ENCODE measurements around the gene NELFB.

NELFB gene

DNA sequence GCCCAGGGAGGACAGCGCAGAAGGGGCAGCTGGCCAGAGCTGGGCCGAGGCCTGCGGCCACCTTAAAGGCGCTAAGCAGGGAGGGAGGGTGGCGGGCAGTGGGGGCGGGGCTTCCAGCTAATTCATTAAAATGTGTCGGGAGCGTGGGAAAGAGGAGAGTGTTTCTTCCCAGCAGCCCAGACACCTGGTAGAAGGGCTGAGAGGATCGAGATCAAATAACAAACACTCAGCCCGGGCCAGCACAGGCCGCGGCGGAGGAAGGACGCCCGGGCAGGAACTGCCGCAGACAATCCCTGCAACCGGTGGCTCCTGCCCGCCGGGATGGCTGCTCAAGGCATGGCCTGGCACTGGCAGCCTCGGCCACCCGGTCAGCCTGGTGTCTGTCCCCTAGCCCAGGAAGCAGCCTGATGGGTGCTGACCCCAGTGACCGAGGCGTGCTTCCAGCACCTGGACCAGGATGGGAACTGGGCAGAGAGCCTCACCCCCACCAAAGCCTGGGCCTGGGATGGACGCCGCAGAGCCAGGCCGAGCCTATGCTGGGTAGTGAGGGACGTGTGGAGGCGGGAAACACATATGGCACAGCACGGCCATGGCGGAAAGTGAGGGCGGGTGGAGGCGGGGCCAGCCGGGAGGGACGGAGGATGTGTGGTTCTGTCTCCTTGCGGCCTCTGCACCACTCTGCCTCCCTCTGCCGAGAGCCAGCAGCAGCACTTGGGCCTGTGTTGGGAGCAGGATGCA, 50.1 kb downstream of the NELFB start:
- DNase-seq, result peak; percentile 66

DNA sequence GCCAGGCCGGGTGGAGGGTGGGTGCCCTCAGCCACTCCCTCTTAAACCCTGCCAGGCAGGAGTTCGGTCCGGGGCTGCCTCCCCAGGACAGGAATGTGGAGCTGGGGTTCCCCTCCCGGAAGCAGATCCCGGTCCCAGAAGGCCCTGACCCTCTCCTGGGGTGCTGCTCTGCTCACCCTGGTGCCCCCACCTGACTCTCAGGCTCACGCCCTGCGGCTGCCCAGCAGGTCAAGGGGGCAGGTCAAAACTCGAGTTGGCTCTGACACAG, 50.6 kb downstream of the NELFB start:
- DNase-seq, result no peak

DNA sequence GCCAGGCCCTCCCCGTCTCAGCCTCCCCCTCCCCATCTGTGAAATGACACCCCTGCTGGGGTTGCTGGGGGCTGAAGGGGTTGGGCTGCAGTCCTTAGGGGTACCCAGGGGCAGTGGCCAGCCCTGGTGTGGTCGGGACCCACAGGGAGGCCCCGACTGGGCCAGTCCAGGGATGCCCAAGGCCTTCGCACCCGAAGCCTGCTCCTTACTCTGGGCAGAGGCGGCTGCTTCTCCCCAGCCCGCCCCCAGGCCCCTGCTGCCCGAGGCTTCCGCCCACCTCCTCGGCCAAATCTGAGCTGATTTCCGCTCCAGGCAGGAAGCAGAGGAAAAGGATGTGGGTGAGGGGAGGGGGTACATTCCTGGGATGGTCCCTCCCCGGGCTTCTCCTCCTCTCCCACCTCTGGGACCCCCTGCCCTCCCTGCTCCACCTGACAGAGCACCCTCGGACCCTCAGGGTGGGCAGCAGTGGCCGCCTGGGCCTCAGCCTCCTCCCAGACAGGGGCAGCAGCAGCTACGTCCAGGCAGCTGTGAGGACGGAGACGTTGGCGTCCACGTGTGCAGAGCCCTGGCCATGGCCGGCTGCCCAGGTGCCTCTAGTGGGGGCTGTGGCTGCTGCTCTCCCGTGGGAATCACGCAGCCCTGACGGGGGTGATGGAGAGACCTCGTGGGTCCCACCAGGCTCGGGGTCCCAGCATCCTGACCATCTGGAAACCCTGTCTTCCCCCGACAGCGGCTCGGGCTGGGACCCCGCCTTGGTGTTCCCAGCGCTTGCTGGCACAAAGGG, 51.1 kb downstream of the NELFB start:
- no peak for DNase-seq

DNA sequence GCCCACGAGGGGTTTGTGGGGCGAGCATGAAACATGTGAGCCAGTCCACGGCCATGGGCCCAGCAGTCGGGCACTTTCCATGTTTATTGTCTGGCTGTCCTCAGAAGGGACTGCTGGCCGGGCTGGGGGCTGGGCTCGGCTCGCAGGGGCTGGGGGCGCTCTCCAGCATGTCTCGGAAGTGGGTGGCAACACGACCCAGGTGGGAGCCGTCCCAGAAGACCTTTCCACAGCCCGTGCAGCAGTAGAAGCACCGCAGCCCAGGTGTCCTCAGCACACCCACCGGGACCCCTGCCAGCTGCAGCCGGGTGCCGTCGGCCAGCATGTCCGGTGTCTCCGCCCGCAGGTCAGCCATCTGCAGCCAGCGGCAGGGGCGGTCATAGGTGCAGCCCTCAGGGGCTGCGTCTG, 51.7 kb downstream of the NELFB start:
- DNase-seq, result no peak

DNA sequence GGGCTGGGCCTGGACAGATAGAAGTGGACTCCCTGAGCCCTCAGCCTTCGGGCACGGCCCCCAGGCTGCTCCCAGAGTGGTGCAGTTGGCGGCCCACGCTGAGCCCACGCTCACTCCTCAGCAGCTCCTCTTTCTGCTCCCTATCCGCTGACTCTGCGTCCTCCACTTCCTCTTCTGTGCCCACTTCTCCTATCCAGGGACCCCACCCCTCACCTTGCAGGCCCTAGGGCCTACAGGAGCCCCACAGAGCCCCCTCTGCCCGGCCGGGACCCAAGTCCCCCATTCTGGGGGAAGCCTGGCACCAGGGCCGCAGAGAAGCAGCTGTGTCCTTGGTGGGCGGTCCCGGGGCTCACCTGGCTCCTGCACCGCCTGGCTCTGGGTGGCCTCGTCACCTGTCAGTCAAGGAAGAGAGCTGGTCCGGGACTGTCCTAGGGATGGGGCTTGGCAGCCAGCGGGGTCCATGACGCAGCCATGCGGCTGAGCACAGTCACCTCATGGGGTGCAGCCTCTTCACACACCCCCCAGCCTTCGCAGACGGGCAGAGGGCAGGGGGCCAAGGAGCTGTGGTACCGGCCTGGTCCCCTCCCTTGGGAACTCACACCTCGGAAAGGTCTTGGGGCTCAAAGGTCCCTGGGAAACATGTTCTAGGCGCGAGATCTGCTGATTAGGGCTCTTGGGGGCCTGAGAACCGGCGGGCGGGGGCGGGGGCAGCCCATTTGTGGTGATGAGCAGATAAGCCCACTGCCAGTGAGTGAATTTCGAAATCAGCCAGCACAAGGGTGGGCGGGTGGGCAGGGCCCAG, 52.3 kb downstream of the NELFB start:
- DNase-seq, result no peak

DNA sequence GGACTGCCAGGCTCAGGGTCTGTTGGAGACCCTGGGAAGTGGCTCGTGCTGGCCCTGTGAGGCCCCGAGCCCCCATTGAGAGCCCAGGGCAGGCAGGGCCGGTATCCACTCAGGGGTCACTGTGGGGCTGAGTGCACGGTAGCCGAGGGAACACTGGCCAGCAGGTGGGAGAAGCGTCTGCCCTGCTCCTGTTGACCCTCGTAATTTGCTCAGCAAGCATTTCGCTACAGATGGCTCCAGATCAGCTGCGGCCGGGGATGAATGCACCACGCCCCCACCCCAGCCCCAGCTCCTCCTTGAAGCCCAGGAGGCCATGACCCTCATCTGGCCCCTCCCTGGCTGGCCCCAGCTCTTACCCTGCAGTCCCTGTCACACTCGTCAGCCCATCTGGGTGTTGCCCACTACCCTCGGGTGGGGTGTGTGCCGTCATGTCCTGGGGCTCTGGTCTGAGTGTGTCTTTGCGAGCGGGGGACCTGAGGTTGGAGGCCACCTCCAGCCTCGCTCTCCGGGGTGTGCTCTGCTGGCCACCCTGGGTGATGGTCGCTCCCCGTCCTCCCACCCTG, 53.0 kb downstream of the NELFB start:
- no peak for DNase-seq

DNA sequence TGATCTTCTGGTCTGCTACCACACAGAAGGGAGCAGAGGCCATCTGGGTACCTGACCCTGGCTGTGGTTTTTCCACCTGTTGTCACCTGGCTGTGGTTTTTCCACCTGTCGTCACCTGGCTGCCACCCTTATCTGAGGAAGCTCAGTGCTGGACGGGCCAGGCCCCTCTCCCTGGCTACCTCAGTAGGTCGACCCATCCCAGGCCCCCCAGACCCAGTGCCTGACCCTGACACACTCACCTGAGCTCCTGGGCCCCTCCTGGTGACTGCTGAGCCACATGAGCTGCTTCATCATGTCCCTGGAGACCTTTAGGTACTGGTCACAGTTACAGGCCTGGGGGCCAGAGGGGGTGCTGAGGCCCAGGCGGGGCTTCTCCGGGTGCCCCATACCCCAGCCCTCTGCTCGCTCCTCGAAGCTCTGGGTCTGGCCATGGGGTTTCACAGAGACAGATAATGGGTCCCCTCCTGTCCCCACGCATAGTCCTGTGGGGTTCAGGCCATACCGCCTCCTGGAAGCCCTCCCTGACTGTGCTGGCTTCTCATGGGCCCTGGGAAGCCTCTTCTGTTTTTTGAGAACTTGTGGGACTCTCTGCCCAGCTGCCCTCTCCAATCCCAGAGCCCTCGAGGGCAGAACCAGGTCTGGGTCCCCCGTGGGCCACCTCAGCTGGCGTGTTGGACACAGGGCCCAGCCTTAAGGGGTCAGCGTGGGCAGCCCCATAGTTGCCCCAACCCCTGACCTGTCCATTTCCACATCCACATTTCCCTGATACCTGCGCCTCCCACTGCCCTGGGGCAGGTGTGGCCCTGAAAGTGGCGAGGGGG, 54.5 kb downstream of the NELFB start:
- no peak for DNase-seq

DNA sequence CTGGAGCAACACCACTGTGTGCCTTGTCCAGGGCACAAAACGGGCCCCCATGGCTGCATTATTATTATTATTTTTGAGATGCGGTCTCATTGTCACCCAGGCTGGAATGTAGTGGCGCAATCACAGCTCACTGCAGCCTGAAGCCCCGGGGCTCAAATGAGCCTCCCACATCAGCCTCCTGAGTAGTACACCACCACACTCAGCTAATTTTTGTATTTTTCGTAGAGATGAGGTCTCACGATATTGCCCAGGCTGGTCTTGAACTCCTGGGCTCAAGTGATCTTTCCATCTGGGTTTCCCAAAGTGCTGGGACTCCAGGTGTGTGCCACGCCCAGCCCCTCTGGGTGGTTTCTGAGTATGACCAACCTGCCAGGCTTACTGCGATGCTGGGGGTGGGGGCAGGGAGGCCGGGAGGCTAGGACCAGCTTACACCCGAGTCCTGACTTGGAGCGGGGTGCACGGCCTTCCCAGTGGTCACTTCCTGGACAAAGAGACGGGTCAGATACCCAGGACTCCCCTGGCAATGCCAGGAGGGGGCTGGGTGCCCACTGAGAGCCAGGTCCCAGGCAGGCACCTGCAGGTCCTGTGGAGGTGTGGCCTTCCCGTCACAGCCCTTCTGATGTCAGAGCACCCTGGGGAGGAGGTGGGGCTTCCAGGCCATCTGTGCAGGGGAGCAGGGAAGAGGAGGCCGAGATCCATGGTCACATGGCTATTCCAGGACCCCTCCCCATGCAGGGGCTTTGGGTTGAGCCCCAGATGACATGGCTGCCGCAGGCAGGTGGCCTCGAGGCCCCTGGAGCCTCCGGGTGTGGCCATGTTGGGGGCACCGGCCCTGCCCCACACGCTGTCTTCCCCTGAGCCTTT, 55.3 kb downstream of the NELFB start:
- DNase-seq, result no peak

DNA sequence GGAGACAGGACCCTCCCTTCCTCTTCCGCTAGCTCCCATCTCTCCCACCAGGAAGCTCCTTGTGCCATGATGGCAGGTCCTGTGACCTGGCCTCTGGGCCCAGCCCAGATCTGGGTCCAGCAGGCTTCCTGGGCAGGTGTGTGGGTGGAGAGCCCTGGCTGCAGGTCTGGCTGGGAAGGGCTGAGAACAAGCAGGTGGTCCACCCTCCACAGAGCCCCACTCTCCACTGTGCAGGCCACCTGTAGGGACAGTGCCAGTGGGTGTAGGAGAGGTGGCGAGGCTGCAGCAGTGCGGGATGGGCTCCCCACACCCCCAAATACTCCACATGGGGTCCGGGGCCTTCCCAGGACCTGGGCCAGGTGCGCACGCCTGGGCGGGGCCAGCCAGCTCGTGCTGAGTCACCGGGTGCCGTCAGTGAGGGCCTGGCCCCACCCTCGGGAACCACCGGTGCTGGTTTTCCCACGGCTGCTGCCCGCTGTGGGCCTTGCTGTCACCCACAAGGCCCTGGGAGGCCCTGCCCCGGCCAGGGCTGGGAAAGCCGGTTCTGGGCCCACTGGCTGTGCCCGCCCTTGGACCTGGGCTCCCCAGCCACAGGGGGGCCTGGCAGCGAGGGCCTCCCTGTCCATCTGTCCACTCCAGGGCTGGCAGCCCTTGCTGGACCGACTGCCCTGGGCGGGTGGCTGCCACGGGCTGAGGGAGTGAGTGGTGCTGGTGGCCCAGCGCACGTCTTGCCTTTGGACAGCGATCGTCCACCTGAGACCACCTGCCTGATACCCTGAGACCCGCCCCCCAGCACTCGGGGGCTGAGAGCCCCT, 56.3 kb downstream of the NELFB start:
- no peak for DNase-seq

DNA sequence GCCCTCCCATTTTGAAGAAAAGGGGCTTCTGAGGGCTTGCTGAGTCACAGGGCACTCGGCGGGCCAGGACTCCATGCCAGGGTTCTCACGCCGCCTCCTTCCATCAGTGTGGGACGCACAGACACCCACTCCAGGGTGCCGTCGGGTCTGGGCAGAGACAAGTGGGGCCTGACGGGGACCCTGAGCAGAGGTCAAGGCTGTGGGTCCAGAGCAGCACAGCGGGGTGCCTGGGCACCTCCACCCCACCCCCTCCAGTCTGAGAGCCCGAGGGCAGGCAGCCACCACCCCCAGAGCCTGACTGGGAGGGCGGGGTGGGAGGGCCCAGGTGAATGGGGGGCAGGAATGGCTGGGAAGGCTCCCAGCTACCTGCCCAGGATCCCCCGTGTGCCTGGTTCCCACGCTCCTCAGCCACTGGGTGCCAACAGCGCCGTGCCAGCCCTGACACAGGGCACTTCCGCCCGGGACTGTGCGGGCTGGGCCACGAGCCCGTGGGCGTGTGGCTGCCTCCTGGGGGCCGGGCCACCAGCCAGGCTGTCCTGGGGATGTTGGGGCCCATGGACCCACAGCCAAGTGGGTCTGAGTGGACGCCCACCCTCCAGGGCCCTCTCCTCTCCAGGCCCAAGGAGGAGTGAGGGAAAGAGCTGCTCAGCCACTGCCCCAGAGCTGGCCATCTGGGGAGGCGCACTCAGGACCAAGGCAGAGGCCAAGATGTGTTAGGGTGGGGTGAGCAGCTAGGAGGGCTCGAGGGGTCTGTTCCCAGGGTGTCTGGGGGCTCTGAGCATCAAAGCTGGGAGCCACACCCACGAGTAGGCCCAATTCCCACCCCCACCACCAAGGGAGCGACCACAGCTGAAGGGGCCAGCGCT, 57.1 kb downstream of the NELFB start:
- DNase-seq, result no peak

DNA sequence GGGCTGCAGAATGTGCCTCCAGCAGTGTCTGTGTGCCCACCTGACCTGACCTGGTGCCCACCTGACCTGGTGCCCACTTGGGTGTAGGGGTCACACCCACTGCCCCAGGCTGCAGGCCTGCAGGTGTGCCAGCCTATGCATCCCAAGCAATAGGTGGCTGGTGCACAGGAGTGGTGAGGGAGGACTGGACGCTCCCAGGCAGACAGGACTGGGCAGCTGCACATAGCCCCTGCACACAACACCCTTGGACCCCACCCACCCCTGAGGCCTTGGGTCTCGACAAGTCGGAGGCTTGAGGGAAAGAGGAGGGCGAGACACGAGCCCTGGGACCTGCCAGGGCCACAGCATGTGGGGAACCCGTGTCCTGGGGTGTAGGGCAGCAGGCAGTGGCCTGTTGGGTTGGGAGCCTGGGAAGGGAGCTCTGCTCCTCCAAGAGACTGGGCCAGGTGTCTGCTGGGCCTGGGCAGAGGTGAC, 57.8 kb downstream of the NELFB start:
- DNase-seq, result no peak

DNA sequence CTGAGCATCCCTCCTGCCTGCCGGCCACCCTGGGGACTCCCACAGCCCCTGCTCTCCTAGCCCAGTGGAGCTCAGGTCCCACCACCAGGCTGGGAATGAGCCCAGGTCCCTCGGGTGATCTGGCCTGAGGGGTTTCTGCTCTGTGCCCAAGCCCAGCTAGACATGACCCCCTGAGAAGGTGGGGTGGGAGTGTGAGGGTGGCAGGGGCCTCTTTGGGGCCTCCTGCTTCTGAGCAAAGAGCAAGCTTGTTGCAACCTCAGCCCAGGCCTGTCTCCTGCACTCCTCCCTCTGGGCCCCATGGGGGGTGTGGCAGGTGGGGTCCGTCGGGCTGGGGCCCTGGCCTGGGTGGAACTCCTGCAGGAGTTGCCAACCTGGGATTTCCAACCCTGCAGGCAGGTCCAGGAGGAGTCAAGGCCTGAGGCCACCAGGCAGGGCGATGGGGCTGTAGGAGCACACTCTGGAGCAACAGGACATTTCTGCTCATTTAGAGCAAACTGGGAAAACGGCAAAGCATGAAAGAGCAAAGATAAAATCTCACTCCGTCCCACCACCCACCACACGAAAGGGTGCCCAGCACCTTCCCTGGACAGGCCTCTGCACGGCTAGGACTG, 58.3 kb downstream of the NELFB start:
- DNase-seq, result no peak

DNA sequence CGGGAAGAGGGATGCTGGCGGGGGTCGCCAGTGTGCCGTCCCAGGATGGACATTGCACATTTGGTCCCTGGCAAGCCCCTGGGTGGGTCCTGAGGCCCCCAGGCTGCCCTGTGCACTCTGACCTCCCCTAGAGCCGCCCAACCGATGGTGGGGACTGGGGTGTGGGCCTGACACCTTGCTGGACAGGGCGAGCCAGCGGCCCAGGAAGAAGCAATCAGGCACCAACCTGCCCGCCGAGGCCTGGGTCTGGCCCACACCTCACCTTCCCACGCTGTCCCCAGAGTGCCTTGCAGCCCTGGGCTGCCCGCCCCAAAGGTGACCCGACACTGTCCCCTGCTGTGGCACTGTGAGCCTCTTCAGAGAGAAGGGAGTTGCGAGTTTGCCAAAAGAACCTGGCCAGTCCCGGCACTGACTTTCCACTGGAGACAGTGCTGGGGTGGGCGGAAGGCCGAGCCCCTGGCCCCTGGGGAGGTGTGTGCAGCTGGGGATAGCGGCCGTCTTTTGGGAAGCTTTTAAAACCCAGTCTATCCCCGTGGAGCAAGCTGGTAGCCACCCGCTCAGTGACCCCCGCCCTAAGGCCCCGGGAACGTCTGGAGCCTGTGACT, 58.9 kb downstream of the NELFB start:
- DNase-seq, result no peak

DNA sequence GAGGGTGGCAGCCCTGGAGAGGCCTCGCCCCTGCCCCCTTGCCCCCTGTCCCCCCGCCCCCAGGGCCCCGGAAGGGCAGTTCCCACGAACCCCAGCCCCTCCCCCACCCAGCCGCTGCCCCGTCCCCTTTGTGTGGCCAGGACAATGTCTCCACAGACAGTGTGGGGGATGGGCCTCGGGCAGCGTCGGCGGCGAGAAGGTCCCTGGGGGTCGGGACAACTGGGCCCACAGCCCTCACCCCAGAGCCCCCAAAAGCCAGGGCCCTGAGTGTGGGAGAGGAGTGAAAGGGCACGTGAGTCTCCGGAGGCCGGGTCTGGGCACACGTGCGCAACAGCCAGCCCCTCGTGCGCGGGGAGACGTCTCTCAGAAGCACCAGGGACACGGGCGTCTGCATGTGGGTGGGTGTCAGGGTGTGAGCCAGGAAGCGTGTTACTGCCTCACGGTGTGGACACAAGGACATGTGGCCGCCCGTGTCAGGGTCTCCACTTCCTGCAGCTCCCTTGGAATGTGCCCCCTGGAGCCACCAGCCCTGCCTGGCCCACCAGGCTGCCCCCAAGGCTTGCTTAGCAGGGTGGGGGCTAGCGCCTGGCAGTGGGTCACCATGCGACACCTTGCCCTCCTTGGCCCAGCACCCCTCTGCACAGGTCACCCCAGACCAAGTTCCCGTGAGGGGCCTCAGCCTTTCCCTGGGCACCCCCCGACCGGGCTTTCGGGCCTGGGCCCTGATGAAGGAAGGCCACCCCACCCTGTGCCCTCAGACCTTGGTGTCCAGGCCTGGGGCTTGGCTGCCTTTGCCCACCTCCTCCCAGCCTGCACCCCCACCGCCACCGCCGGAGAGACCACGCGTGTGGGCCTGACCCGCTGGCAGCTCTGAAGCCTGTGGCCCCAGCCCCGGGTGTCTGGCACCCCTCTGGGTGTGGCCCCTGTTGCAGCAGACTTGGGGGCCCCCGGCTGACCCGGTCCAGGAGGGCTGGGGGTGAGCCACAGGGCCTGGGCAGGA, 59.7 kb downstream of the NELFB start:
- DNase-seq, result no peak

DNA sequence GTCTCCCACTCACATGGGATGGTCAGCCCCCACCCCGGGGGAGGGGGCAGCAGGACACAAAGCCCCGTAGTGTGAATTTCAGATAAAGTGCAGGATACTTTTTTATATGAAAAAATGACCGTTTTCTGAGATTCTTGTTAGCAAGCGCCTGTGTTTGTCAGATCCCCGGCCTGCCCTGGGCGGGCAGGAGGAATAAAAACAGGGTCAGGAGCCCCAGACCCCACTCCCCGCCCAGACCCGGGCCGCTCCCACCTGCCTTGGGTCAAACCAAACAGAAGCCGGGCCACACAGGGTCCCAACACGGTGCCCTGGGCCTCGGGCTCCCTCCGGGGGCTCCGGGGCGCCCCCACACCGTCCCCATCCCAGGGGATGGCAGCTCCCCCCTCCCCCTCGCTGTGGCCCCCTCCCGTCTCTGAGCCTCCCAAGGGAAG, 60.5 kb downstream of the NELFB start:
- DNase-seq, result no peak

DNA sequence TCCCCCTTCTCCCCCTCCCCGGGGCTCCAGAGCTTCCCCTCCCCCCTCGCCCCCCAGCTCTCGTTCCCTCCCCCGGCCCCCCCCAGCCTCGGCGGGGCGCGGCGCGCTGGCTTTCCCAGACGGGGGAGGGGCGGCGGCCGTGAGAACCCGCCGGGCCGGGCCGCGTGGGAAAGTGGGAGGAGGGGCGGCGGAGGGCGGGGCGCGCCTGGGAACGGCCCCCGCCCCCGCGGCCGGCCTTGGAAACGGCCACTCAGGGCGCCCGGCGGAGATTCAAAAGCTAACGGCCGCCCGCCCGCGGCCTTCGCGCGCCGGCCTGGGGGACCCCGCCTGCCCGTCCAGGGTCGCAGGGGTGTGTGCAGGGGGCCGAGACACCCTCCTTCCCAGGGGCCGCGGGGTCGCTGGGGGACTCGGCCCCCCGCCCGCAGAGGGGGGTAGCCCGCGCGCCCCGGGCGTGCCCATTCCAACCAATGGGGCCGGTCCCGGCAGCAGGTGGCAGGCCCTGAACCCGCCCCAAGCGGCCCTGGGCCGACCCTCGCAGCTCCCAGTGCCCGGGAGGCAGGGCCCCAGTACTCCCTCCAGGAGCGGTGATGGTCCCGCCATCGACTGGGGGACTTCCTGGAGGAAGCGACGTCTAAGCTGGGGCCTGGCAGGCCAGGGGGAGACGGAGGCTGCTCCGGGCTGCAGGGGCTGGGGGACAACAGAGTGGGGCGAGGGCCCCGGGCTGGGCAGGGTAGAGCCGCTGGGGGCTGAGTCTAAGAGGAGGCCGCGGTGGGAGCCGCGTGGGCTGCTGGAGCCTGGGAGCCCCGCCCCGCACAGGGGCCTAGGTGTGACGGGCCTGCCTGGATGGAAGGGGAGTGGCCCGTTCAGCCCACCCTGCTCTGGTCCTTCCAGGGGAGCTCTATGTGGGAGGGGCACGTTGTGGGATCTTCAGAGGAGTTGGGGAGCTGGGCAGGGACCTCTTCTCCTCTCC, 61.2 kb downstream of the NELFB start:
- no peak for DNase-seq
